OCI-LY7 (cell line): ENCODE measurements around the gene DNAJB14.

ENCODE experiments used
- CTCF ChIP-seq: fragments of 200-600 bp; sonication (generic); conservative IDR thresholded peaks from 2 replicates; pipeline ENCODE4 v1.5.1; 2014; ENCODE audit warnings: mild to moderate bottlenecking, antibody characterized with exemption, low read length, moderate library complexity, mixed read lengths
- EZH2phosphoT487 ChIP-seq: fragments of 200-600 bp; sonication (generic); IDR thresholded peaks from 2 replicates; pipeline ENCODE4 v1.6.1; 2018; ENCODE audit warnings: low read depth, borderline replicate concordance, mild to moderate bottlenecking, mixed run types, antibody characterized with exemption, low read length, moderate library complexity, mixed read lengths

GRCh38 chr4:99949034-99949998, 2.9 kb upstream of the DNAJB14 start:
- TF ChIP-seq CTCF (peak; percentile 86), EZH2phosphoT487 (no peak)
